HepG2 (cell line): ENCODE measurements around the gene NR2F6. TPM values are rescaled to one million over a fixed set of nuclear protein-coding genes. Genes with fewer than 3 reads are reported as not detected.

Experiments
- ADNP ChIP-seq: sonication (generic); formaldehyde crosslinking; IDR thresholded peaks from 2 replicates; pipeline ENCODE4 v1.4.0; 2020; ENCODE audit warnings: missing genetic modification reagents
- EEA1 ChIP-seq: sonication (generic); formaldehyde crosslinking; IDR thresholded peaks from 2 replicates; pipeline ENCODE4 v1.5.1; 2020; ENCODE audit warnings: mild to moderate bottlenecking, missing genetic modification reagents, borderline replicate concordance
- ESRRA ChIP-seq: sonication (generic); formaldehyde crosslinking; IDR thresholded peaks from 2 replicates; pipeline ENCODE4 v1.5.1; 2020; ENCODE audit warnings: mild to moderate bottlenecking, low read depth, missing genetic modification reagents
- MXD4 ChIP-seq: IDR thresholded peaks from 2 replicates; pipeline ENCODE4 v1.6.1; 2016; ENCODE audit warnings: mild to moderate bottlenecking, missing biosample characterization, missing genetic modification reagents
- RNF2 ChIP-seq: fragments of 450-650 bp; conservative IDR thresholded peaks from 2 replicates; pipeline ENCODE4 v1.6.1; 2016; ENCODE audit warnings: low read depth
- SMAD9 ChIP-seq: sonication (generic); formaldehyde crosslinking; IDR thresholded peaks from 2 replicates; pipeline ENCODE4 v1.5.1; 2020; ENCODE audit warnings: mild to moderate bottlenecking, missing genetic modification reagents
- SMARCC2 ChIP-seq: fragments of 450-650 bp; IDR thresholded peaks from 2 replicates; pipeline ENCODE4 v1.6.1; 2017; ENCODE audit warnings: antibody characterized with exemption, mild to moderate bottlenecking
- XBP1 ChIP-seq: sonication (generic); formaldehyde crosslinking; IDR thresholded peaks from 2 replicates; pipeline ENCODE4 v1.5.0; 2020; ENCODE audit warnings: missing genetic modification reagents
- ZFP36 ChIP-seq: fragments of 150-350 bp; IDR thresholded peaks from 2 replicates; pipeline ENCODE4 v1.6.1; 2018; ENCODE audit warnings: borderline replicate concordance, low read length, low read depth; ENCODE audit not compliant: partially characterized antibody
- ZNF44 ChIP-seq: sonication (generic); formaldehyde crosslinking; IDR thresholded peaks from 2 replicates; pipeline ENCODE4 v1.5.1; 2020; ENCODE audit warnings: mild to moderate bottlenecking, missing genetic modification reagents
- ZNF615 ChIP-seq: sonication (generic); formaldehyde crosslinking; IDR thresholded peaks from 2 replicates; pipeline ENCODE4 v1.5.0; 2020; ENCODE audit warnings: mild to moderate bottlenecking, missing genetic modification reagents, borderline replicate concordance
- ZNF737 ChIP-seq: sonication (generic); formaldehyde crosslinking; IDR thresholded peaks from 2 replicates; pipeline ENCODE4 v1.5.0; 2020; ENCODE audit warnings: missing genetic modification reagents, mild to moderate bottlenecking, borderline replicate concordance
- polyA plus RNA-seq, 8 experiments: library from polyadenylated mRNA; depleted of rRNA in 3 of 8; stranded (reverse) in 7 of 8; unstranded in 1 of 8; fragments of >200 nt; fragmentation: Illumina TruSeq in 4 of 8; extraction: Trizol in 4 of 8; gene quantifications; 2 replicates each; pipeline versions ENCODE4 v1.2.1 to v1.2.3, GENCODE V29; 2011 to 2016; ENCODE audit warnings: low read depth in 4 of 8, missing spikeins in 1 of 8, mixed read lengths in 1 of 8; ENCODE audit not compliant: insufficient read depth in 1 of 8
- total RNA-seq, 5 experiments: library from RNA; depleted of rRNA; stranded (reverse); fragments of >200 nt; fragmentation: Illumina TruSeq; extraction: Trizol; gene quantifications; 2 replicates each; pipeline ENCODE4 v1.2.3, GENCODE V29; 2016; ENCODE audit warnings: low read depth in 1 of 5
- TF ChIP-seq, protein P1 (sequence below): sonication (generic); formaldehyde crosslinking; IDR thresholded peaks from 2 replicates; pipeline ENCODE4 v1.4.0; 2020; ENCODE audit warnings: missing genetic modification reagents
- TF ChIP-seq, protein P2 (sequence below): sonication (generic); IDR thresholded peaks from 2 replicates; pipeline ENCODE4 v1.6.1; 2016; ENCODE audit warnings: low read depth, borderline replicate concordance
- TF ChIP-seq, protein P3 (sequence below): sonication (generic); formaldehyde crosslinking; IDR thresholded peaks from 2 replicates; pipeline ENCODE4 v1.5.0; 2020; ENCODE audit warnings: missing genetic modification reagents, mild to moderate bottlenecking, borderline replicate concordance
- TF ChIP-seq, protein P4 (sequence below): sonication (generic); formaldehyde crosslinking; IDR thresholded peaks from 2 replicates; pipeline ENCODE4 v1.4.0; 2020; ENCODE audit warnings: mild to moderate bottlenecking, low read depth, missing genetic modification reagents
- TF ChIP-seq, protein P5 (sequence below): sonication (generic); formaldehyde crosslinking; IDR thresholded peaks from 2 replicates; pipeline ENCODE4 v1.4.0; 2020; ENCODE audit warnings: missing genetic modification reagents, borderline replicate concordance
- TF ChIP-seq, protein P6 (sequence below): sonication (generic); formaldehyde crosslinking; IDR thresholded peaks from 2 replicates; pipeline ENCODE4 v1.4.0; 2020; ENCODE audit warnings: missing genetic modification reagents, mild to moderate bottlenecking, borderline replicate concordance

Gene NR2F6
- total and polyA plus RNA-seq, 2 of the 13 experiments (the other 11 are each of a cell fraction or from before 2014, with no cell fraction given): 30.9 to 72.4 TPM

DNA sequence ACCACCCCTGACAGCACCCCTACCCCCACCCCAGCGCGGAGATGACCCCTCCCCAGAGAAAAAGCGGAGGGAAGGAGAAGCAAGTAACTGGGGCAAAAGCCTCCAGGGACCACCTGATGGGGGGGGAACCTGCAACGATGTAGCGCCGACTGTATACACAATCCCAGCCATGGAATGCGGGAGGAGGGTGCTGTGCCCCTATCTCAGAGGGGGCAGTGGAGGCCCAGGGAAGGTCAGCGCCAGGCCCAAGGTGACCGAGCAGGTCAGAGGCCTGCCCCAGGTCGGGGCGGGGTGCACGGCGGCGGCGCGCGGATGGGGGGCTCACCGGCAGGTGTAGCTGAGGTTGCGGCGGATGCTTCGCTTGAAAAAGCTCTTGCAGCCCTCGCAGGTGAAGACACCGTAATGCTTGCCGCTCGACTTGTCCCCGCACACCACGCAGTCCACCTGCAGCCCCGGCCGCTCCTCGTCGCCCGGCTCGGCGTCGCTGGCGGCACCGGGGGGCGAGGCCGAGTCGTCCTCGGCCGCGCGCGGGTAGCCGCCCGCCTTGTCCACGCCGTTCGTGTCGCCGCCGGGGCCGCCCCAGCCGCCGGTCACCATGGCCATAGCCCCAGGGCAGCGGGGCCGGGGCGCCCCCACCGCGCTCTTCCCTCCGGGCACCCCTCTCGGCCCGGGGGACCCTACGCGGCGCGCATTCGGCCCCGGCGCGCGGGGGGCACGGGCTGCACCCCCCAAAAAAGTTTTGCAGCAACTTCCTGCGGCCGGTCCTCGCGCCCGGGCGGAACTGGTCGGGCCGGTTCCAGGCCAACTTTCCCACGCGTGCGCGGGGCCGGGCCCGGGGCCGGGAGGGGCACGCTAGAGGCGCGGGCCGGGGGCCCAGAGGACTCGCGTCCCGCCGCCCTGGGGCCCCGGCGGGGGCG, 843 bp downstream of the NR2F6 start (continued):
- peak; percentile 72 for TF ChIP-seq ESRRA (CRISPR knock-in tag)
- TF ChIP-seq, protein P1, sequence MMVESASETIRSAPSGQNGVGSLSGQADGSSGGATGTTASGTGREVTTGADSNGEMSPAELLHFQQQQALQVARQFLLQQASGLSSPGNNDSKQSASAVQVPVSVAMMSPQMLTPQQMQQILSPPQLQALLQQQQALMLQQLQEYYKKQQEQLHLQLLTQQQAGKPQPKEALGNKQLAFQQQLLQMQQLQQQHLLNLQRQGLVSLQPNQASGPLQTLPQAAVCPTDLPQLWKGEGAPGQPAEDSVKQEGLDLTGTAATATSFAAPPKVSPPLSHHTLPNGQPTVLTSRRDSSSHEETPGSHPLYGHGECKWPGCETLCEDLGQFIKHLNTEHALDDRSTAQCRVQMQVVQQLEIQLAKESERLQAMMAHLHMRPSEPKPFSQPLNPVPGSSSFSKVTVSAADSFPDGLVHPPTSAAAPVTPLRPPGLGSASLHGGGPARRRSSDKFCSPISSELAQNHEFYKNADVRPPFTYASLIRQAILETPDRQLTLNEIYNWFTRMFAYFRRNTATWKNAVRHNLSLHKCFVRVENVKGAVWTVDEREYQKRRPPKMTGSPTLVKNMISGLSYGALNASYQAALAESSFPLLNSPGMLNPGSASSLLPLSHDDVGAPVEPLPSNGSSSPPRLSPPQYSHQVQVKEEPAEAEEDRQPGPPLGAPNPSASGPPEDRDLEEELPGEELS (CRISPR knock-in tag): no peak
- TF ChIP-seq ZNF615 (CRISPR knock-in tag): no peak
- TF ChIP-seq, protein P2, sequence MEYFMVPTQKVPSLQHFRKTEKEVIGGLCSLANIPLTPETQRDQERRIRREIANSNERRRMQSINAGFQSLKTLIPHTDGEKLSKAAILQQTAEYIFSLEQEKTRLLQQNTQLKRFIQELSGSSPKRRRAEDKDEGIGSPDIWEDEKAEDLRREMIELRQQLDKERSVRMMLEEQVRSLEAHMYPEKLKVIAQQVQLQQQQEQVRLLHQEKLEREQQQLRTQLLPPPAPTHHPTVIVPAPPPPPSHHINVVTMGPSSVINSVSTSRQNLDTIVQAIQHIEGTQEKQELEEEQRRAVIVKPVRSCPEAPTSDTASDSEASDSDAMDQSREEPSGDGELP: 0 out of 2 replicates have a peak, but pooled peaks have one; percentile 3
- TF ChIP-seq RNF2: no peak
- TF ChIP-seq XBP1 (CRISPR knock-in tag): no peak
- no peak for TF ChIP-seq ZFP36
- TF ChIP-seq ZNF44 (CRISPR knock-in tag): no peak
- TF ChIP-seq, protein P3, sequence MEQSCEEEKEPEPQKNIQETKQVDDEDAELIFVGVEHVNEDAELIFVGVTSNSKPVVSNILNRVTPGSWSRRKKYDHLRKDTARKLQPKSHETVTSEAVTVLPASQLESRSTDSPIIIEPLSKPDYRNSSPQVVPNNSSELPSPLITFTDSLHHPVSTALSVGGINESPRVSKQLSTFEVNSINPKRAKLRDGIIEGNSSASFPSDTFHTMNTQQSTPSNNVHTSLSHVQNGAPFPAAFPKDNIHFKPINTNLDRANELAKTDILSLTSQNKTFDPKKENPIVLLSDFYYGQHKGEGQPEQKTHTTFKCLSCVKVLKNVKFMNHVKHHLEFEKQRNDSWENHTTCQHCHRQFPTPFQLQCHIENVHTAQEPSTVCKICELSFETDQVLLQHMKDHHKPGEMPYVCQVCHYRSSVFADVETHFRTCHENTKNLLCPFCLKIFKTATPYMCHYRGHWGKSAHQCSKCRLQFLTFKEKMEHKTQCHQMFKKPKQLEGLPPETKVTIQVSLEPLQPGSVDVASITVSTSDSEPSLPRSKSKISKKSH (CRISPR knock-in tag): no peak
- no peak for TF ChIP-seq EEA1 (CRISPR knock-in tag)
- TF ChIP-seq ZNF737 (CRISPR knock-in tag): no peak
- TF ChIP-seq, protein P4, sequence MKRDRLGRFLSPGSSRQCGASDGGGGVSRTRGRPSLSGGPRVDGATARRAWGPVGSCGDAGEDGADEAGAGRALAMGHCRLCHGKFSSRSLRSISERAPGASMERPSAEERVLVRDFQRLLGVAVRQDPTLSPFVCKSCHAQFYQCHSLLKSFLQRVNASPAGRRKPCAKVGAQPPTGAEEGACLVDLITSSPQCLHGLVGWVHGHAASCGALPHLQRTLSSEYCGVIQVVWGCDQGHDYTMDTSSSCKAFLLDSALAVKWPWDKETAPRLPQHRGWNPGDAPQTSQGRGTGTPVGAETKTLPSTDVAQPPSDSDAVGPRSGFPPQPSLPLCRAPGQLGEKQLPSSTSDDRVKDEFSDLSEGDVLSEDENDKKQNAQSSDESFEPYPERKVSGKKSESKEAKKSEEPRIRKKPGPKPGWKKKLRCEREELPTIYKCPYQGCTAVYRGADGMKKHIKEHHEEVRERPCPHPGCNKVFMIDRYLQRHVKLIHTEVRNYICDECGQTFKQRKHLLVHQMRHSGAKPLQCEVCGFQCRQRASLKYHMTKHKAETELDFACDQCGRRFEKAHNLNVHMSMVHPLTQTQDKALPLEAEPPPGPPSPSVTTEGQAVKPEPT (CRISPR knock-in tag): no peak
- TF ChIP-seq SMAD9 (CRISPR knock-in tag): no peak
- TF ChIP-seq SMARCC2: no peak
- TF ChIP-seq, protein P5, sequence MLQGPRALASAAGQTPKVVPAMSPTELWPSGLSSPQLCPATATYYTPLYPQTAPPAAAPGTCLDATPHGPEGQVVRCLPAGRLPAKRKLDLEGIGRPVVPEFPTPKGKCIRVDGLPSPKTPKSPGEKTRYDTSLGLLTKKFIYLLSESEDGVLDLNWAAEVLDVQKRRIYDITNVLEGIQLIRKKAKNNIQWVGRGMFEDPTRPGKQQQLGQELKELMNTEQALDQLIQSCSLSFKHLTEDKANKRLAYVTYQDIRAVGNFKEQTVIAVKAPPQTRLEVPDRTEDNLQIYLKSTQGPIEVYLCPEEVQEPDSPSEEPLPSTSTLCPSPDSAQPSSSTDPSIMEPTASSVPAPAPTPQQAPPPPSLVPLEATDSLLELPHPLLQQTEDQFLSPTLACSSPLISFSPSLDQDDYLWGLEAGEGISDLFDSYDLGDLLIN (CRISPR knock-in tag): no peak
- TF ChIP-seq MXD4: no peak
- peak; percentile 86; the same call in 1 of the 2 replicates for TF ChIP-seq ADNP (CRISPR knock-in tag)
- TF ChIP-seq, protein P6, sequence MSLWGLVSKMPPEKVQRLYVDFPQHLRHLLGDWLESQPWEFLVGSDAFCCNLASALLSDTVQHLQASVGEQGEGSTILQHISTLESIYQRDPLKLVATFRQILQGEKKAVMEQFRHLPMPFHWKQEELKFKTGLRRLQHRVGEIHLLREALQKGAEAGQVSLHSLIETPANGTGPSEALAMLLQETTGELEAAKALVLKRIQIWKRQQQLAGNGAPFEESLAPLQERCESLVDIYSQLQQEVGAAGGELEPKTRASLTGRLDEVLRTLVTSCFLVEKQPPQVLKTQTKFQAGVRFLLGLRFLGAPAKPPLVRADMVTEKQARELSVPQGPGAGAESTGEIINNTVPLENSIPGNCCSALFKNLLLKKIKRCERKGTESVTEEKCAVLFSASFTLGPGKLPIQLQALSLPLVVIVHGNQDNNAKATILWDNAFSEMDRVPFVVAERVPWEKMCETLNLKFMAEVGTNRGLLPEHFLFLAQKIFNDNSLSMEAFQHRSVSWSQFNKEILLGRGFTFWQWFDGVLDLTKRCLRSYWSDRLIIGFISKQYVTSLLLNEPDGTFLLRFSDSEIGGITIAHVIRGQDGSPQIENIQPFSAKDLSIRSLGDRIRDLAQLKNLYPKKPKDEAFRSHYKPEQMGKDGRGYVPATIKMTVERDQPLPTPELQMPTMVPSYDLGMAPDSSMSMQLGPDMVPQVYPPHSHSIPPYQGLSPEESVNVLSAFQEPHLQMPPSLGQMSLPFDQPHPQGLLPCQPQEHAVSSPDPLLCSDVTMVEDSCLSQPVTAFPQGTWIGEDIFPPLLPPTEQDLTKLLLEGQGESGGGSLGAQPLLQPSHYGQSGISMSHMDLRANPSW (CRISPR knock-in tag): no peak
